Hindlimb muscle (tissue), 1 donor: ENCODE data around the gene LMOD2. TPM values are rescaled to one million over a fixed set of nuclear protein-coding genes. Genes with fewer than 3 reads are reported as not detected.

ENCODE experiments used
- polyA plus RNA-seq: library from polyadenylated mRNA; unstranded; fragments of 120-200 nt; gene quantifications from one replicate; pipeline ENCODE4 v1.2.1, GENCODE V29; 2013; ENCODE audit not compliant: insufficient read length

LMOD2 gene
- polyA plus RNA-seq, 1 donor = 138 TPM

Other genes with a start within 250 kb of the LMOD2 start
- 0.37 TPM for gene IQUB, start 121.3 kb upstream of the LMOD2 start, polyA plus RNA-seq
- 109 TPM for gene NDUFA5, start 98.0 kb upstream of the LMOD2 start, polyA plus RNA-seq
- gene ASB15, start 54.0 kb upstream of the LMOD2 start, polyA plus RNA-seq = 7.3 TPM
- 31.0 TPM for gene WASL, start 93.1 kb downstream of the LMOD2 start, polyA plus RNA-seq
- not detected for gene HYAL4, start 189.3 kb downstream of the LMOD2 start, polyA plus RNA-seq